ENCODE results near the gene CEP170. TPM values are rescaled to one million over a fixed set of nuclear protein-coding genes. Genes with fewer than 3 reads are reported as not detected.

CEP170 gene
- total and polyA plus RNA-seq, 2 experiments from 2014 or later = 45.9 to 76.9 TPM

DNA sequence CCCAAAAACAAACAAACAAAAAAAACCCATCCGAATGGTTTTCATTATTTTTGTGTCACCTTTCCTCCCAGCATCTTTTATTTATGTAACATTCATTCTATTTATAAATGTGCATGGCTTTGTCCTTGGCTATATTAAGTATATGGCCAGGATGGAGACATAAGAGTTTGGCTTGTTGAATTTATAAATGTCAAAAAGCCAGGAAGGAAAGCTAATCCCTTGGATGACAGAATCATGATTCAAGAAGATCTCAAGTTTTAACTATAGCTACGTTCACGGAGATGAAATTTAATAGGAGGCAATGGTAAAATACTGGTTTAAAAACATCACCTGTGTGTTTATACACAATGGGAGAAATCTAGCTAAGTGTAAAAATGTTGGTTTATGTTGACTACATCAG, 5.0 kb downstream of the CEP170 start:
- Histone ChIP-seq H3K36me3 (no peaks in the 10 kb centered on the region), H3K27me3 (no peaks in the 10 kb centered on the region), H3K4me3 (no peak overlapping the region), H3K9me3 (ENCODE audit: low read depth) (no peaks in the 10 kb centered on the region), H3K27ac (no peak overlapping the region), H3K4me1 (ENCODE audit: low read depth) (peaks cover 24% of the 10 kb centered on the region)
- no peak for DNase-seq (ENCODE audit: low read depth in 1 of 2, low spot score in 1 of 2)
- TF ChIP-seq, protein P1, sequence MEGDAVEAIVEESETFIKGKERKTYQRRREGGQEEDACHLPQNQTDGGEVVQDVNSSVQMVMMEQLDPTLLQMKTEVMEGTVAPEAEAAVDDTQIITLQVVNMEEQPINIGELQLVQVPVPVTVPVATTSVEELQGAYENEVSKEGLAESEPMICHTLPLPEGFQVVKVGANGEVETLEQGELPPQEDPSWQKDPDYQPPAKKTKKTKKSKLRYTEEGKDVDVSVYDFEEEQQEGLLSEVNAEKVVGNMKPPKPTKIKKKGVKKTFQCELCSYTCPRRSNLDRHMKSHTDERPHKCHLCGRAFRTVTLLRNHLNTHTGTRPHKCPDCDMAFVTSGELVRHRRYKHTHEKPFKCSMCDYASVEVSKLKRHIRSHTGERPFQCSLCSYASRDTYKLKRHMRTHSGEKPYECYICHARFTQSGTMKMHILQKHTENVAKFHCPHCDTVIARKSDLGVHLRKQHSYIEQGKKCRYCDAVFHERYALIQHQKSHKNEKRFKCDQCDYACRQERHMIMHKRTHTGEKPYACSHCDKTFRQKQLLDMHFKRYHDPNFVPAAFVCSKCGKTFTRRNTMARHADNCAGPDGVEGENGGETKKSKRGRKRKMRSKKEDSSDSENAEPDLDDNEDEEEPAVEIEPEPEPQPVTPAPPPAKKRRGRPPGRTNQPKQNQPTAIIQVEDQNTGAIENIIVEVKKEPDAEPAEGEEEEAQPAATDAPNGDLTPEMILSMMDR (IDR thresholded peaks at IDR 0.05; ENCODE audit: low read depth, low read length) = no peak

DNA sequence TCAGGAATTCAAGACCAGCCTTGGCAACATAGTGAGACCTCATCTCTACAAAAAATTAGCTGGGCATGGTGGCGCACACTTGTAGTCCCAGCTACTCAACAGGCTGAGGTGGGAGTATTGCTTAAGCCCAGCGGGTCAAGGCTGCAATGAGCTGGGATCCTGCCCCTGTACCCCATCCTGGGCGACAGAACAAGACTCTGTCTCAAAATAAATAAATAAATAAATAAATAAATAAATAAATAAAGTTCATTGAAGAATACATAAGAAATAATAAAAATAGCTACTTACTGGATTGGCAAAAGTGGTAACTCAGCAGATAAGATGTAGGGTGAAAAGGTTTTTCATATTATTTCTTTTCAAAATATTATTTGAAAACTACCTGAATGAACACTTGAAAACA, 5.9 kb downstream of the CEP170 start:
- Histone ChIP-seq H3K27me3 (no peaks in the 10 kb centered on the region), H3K4me1 (ENCODE audit: low read depth) (peaks cover 24% of the 10 kb centered on the region), H3K36me3 (no peaks in the 10 kb centered on the region), H3K4me3 (no peak overlapping the region), H3K27ac (no peak overlapping the region), H3K9me3 (ENCODE audit: low read depth) (no peaks in the 10 kb centered on the region)
- DNase-seq (ENCODE audit: low read depth in 1 of 2, low spot score in 1 of 2) = no peak
- TF ChIP-seq, protein P1 (IDR thresholded peaks at IDR 0.05; ENCODE audit: low read depth, low read length) = no peak

DNA sequence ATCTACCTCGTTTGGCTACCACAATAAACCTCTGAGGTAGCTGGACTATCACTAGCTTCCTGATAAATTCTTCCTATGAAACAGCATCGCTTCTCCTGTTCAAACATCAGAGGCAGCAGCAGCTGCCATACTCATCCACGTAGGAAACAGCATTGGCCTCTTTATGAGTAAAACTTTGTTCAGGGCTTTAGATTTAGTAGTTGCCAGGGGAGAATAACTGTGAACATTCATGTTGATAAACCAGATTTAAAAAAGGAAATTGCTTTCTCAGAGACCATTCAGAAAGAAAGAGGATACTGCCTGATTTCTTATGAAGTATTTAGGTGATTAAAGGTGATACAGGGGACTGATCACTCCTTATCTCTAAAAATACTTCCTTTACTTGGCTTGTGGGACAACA, 7.2 kb downstream of the CEP170 start:
- Histone ChIP-seq H3K27me3 (no peaks in the 10 kb centered on the region), H3K36me3 (no peaks in the 10 kb centered on the region), H3K4me1 (ENCODE audit: low read depth) (peaks cover 15% of the 10 kb centered on the region), H3K9me3 (ENCODE audit: low read depth) (no peaks in the 10 kb centered on the region), H3K4me3 (no peak overlapping the region), H3K27ac (no peak overlapping the region)
- DNase-seq (ENCODE audit: low read depth in 1 of 2, low spot score in 1 of 2) = no peak
- TF ChIP-seq, protein P1 (IDR thresholded peaks at IDR 0.05; ENCODE audit: low read depth, low read length) = no peak

DNA sequence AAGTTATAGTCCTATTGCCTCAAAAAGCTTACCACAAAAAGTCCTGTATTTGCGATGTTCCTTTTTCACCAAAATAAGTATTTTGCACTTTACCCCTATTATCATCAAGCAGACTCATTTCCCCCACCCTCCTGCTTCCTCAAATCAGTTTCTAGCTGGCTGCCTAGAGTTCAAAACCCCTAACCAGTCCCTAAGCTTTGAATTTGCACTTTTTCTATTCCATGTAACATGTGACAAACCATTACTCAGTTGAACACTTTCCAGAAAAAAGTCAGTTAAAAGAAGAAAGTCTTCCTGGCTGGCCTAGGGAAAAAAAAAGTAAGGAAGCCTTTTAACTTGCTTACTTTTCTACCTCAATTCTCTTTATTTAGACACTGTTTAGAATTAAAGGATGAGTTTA, 8.2 kb downstream of the CEP170 start:
- Histone ChIP-seq H3K36me3 (no peaks in the 10 kb centered on the region), H3K4me1 (ENCODE audit: low read depth) (peaks cover 6% of the 10 kb centered on the region), H3K9me3 (ENCODE audit: low read depth) (no peaks in the 10 kb centered on the region), H3K27me3 (no peaks in the 10 kb centered on the region), H3K27ac (no peak overlapping the region), H3K4me3 (no peak overlapping the region)
- TF ChIP-seq, protein P1 (IDR thresholded peaks at IDR 0.05; ENCODE audit: low read depth, low read length) = no peak
- peak in 1 of 2 donors; percentile 51 for DNase-seq (ENCODE audit: low read depth in 1 of 2, low spot score in 1 of 2)

DNA sequence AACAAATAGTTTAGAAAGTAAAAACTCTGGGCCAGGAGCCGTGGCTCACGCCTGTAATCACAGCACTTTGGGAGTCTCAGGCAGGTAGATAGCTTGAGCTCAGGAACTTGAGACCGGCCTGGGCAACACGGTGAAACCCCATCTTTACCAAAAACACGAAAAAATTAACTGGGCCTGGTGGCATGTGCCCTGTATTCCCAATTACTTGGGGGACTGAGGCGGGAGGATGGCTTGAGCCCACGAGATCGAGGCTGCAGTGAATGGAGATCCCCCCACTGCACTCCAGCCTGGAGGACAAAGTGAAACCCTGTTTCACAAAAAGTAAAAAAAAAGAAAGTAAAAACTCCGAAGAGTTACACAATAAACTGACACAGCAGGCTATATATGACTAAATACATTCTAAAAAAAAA, 10.6 kb downstream of the CEP170 start:
- Histone ChIP-seq H3K9me3 (ENCODE audit: low read depth) (no peaks in the 10 kb centered on the region), H3K4me3 (no peak overlapping the region), H3K27me3 (no peaks in the 10 kb centered on the region), H3K27ac (no peak overlapping the region), H3K36me3 (no peaks in the 10 kb centered on the region), H3K4me1 (ENCODE audit: low read depth) (no peaks in the 10 kb centered on the region)
- TF ChIP-seq, protein P1 (IDR thresholded peaks at IDR 0.05; ENCODE audit: low read depth, low read length) = no peak
- DNase-seq (ENCODE audit: low read depth in 1 of 2, low spot score in 1 of 2) = no peak

Measured in cardiac muscle cell (in vitro differentiated cells and primary cell).